SU-DHL-6 (cell line): ENCODE results near the gene MGAT5.

ENCODE experiments used
- CTCF ChIP-seq: fragments of 200-600 bp; sonication (generic); IDR thresholded peaks from one replicate; pipeline ENCODE4 v1.5.1; 2017; ENCODE audit warnings: antibody characterized with exemption, mild to moderate bottlenecking, low read length, moderate library complexity; ENCODE audit not compliant: insufficient read depth, poor library complexity, severe bottlenecking
- EZH2phosphoT487 ChIP-seq: fragments of 200-600 bp; sonication (generic), shearing (Covaris generic); conservative IDR thresholded peaks from 2 replicates; pipeline ENCODE4 v1.6.1; 2018; ENCODE audit warnings: mild to moderate bottlenecking, antibody characterized with exemption, low read length, moderate library complexity, mixed read lengths

GRCh38 chr2:134441153-134441863, 187.4 kb downstream of the MGAT5 start:
- TF ChIP-seq CTCF (no peak), EZH2phosphoT487 (no peak)
